Right hindlimb (tissue), 1 donor: Measurements from ENCODE around the gene CRBN.
A peak's percentile ranks its signal among the peaks of the same experiment; 100 is the strongest.

ENCODE experiments used
- DNase-seq: peaks from one replicate; pipeline ENCODE4 v3.0.0-alpha.2; 2018

Gene CRBN

DNA sequence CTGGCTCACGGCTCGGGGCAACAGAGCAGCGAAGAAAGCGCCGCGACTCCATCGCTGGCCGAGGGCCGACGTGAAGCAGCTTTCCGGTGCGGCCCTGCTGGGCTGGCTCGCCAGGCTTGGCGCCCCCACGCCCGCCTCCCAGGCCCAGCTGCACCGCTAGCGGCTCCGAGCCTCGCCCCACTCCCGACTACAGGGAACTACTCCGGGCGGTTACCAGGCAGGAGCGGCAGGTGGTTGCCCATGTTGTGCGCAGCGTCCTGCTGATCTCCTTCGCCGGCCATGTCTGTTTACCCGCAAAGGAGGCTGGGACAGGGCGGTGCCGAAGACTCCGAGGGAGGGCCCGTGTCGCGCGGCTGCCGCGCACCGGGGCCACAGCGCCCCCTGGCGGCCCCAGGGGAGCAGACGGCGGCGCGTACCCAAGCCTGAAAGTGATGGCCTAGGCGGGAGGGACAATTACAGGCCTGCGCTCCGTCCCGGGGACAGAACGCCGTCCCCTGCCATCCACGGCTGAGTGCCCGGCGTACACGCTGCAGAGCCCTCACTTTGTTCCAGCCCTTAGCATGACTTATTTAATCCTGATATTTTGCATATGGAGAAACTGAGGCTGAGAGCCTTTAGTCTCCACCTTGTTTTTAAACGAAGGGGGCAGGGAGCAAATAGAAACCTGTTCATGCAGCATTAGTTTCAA is at the start of gene CRBN:
Gene CRBN (minus strand): TSS at position 285 of the 688 bp plus-strand sequence. CDS start 4 bp downstream, at position 281.
- peak; percentile 92 for DNase-seq

DNA sequence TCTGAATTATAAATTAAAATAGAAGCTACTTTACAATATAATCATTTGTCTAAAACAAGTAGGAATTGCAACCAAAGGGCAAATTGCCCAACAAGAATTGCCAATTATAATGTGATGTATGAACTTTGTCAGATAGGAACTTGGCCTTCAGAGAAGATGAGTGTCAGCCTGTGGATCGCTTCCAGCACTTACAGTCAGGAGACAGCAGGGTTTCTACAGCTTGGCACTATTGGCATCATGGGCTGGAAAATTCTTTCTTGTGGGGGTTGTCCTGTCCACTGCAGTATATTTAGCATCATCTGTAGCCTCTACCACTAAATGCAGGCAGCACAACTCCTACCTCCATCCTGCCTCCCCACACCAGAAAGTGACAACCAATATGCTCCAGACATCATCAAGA is 48.1 kb upstream of the CRBN start:
- DNase-seq: peak; percentile 26

DNA sequence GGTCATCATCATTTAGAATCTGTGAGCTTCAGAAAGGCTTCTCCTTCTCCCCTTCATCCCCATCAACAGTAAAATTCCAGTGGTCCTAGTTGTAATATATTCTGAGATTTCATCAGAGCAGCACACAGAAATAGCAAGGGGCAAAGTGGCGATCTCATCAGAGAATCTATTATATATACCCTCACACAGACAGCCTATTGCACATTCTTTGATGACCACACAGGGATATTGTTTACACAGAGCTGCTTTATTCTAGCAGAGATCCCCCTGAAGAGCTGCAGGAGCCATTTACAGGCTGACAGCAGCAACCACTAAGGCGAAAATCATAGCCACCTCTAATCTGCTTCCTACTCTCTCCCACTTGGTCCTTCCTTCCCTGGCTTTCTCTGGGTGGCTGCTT is 42.0 kb upstream of the CRBN start:
- DNase-seq: no peak

GRCh38 chr3:3216401-3216800 is 36.9 kb upstream of the CRBN start:
- DNase-seq: no peak

- no peak for DNase-seq
Measured at GRCh38 chr3:3212781-3213440, 33.4 kb upstream of the CRBN start.

- no peak for DNase-seq
Measured at GRCh38 chr3:3209714-3210113, 30.2 kb upstream of the CRBN start.

GRCh38 chr3:3209057-3209456 is 29.6 kb upstream of the CRBN start:
- no peak for DNase-seq

GRCh38 chr3:3201611-3202010 is 22.1 kb upstream of the CRBN start:
- DNase-seq: no peak

DNA sequence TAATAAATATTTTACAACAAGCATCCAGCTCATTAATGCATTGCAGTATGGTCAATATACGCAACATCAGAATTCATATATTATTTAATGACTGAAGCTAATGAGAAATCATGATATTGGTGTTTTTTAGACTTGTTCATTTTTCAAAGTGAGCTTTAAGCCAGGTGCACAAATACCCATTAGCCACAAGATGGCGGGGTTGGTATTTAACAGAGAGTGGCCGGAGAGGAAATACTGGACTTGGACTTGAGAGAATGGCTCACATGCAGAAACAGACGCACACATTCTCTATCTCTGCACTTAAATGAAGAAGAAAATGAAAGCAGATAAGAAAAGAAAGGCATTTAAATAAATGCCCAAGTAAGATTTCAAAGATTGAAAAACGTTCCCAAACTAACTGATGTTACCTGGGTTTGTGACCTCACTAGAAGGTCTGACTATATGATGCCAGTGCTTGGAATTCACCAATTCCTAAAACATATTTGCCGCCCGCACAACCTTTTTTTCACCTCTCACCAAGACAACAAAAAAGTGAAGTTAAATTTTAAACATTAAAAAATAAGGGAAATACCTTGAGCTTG is 21.2 kb upstream of the CRBN start:
- peak; percentile 65 for DNase-seq

GRCh38 chr3:3199306-3199705 is 19.8 kb upstream of the CRBN start:
- DNase-seq: no peak

DNA sequence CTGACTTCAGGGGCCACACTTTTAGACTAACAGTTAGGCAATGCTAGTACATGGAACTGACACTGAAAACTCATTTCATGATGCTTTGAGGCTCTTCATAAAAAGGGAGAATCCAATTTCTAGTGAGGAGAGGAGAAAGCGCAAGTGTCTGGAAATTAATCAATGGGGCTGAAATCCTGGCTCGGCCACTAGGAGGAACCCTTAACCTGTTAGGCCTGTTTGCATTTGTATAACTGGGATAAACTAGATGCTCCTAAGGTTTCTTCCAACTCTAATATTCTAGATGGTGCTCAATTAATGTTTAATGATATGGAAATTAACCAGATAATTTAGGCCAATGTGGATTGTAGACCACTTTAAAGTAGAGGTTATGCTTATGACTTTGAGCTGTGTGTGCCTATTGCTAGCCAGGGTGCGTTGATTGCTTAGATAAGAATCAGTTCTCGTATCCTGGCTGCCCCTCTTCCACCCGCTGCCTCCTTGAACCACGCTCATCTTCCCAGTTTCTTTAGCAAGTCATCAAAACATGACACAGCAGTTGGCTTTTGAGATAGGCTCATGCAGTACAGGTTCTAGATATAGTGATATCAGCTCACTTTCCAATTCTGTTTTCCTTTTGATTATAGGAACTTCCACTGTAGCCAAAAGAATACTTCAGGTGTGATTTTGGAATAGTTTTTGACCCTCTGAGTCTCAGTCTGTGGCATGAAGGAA is 16.8 kb upstream of the CRBN start:
- DNase-seq: no peak

GRCh38 chr3:3194861-3195260 is 15.4 kb upstream of the CRBN start:
- no peak for DNase-seq

- no peak for DNase-seq
Measured at GRCh38 chr3:3192286-3192675, 12.8 kb upstream of the CRBN start.

DNA sequence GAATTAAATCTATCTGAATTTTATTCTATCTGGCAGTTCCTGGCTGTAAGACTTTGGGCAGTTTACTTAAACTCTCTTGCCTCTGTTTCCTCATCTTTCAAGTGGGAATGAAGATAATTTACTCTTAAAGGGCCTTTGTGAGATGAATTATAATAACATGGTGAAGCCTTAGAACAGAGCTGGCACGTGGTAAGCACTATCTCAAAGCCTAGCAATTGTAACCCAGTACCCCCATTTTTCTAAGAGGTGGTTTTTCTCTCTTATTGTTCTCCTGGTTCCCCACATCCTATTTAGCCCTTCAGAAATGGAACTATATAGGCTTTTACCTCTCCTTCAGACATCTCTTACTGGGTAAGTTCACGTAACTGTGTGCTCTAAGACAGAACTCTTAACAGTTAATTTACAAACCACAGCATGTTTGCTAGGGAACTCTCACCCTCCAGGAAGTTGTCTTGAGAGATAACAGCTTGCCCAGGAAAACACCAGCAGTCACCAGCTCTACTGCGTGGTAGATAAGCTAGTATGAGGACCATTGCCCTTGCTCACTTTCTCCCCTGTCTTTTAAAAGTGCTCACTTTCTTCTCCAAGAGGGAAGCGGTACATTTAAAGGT is 12.3 kb upstream of the CRBN start:
- DNase-seq: no peak

DNA sequence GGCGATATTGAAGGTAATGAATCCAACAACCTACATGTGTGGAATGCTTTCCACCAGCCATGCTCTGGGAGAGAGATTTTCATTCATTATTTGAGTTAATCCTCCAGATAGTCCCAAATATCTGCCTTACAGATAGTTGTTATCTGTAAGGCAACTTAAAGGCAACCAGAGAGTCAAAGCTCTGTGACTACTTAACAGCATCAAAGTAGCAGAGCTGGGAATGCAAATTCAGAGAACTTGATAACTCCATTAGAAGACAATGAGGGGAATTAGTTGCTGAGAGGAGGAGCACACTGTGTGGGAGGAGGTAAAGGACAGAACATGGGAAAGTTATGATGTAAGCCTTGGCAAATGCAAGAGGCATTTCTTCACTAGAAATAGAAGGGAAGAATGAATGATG is 10.5 kb upstream of the CRBN start:
- no peak for DNase-seq

DNA sequence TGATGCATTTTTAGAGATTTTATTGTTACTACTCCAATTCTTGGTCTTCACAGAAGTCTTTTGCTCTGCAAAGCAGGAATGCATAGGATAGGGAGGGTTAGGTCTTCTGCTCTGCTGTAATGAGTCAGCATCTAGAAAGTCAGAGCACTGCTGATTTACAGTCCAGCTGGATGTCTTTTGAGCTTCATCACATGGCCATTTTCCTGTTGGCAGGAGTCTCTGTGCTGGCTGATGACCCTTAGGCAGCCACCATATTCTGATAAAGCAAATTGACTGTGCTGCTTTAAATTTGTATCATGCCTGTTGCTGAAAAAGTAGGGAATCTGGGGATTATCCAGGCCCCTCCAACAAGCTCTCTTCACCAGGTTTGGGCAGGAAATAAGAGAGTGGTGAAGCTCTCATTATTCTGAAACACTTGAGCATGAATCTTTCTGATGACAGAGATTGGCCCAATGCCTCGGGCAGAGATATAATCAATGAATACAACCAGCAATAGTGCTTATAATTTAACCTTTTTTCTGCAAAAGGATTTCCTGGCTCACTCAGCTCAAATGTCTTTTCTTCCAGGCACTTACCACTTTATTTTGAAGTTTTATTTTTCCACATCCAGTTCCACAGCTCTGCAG is 9.7 kb upstream of the CRBN start:
- DNase-seq: no peak

DNA sequence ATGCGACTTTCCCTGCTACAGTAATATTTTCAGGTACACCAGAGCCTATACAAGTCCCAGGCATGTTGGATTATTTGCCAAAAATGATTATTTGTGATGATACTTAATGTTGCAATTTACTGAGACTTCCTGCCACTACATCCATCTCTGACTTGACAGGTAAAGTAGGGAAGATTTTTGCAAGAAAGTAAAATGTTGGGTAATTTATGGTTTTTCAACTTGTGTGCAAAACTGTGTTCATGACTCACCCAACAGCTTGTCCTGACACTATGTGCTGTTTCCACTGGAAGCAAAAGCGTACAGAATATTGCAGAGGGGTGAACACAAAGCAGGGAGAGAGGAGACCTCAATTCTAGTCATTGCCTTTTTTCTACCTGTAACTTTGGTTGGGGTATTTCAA is 5.4 kb upstream of the CRBN start:
- no peak for DNase-seq

DNA sequence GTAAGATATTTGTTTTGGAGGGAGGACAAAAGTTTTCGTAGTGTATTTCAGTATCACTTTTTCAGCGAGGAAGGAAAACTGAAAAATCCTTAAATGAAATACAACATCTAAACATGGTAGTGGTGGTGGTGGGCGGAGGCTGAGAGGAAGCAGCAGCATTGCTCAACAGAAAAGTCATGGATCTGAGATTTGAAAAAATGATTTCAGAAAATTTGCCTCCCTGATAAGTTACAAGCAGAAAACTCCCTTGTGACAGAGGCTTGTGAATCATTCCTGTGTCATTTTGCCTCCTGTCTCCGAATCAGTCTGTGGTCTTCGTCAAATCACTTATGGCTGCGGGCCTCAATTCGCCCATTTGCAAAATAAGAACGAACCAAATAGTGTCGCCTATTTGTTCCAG is 965 bp upstream of the CRBN start:
- no peak for DNase-seq

DNA sequence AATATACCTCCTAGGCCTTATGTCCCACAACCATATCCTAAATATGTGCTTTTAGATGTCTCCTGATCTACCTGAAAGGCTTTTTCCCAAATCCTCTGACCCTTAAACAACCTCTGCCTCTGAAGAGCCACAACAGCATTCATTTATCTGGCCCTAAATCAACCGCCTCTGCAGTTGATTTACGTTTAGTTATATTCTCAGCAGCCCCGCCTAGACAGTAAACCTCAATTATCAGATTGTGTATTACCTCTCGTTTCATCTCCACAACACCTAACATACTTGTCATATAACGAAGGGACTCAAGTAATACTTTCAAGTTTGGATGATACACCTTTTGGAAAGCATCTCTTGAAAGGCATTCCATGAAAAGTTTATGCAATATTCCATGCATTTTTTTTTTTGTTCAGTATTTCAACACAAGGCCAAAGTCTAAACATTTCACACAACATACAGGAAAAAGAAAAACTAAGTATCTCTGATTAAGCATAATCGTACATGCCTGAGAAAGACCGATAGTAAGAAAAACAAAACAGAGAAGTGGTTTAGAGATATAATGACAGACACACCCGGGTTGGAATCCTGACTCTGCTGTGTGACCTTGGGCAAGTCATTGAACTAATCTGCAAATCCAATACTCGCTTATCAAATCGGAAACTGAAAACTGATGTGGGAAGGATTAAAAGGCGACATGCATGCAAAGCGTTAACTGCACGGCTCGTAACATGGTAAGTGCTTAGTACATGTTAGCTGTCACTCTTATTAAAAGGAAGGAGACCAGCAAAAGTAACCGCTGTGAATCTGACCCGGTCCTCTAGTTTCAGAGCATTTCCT is 778 bp downstream of the CRBN start:
- no peak for DNase-seq

- DNase-seq: no peak
Measured at GRCh38 chr3:3177861-3178497, 1.5 kb downstream of the CRBN start.

GRCh38 chr3:3172627-3173026 is 6.9 kb downstream of the CRBN start:
- no peak for DNase-seq
